Fibroblast of lung (primary cell): ENCODE data around the gene PYGO2.

ENCODE experiments used
- EZH2 ChIP-seq: IDR thresholded peaks from 2 replicates; pipeline ENCODE4 v1.5.1; 2012; ENCODE audit warnings: low read length, control low read depth, mild to moderate bottlenecking; ENCODE audit errors: missing control alignments
- TF ChIP-seq, protein P1 (sequence below), 2 donors: IDR thresholded peaks in 1 of 2; conservative IDR thresholded peaks in 1 of 2; 1 replicate in 1 of 2; 2 replicates in 1 of 2; pipeline ENCODE4 v1.5.1; 2011 to 2012; ENCODE audit warnings: low read length in 2 of 2, control low read depth in 1 of 2, inconsistent platforms in 1 of 2, low read depth in 1 of 2, mild to moderate bottlenecking in 1 of 2

DNA sequence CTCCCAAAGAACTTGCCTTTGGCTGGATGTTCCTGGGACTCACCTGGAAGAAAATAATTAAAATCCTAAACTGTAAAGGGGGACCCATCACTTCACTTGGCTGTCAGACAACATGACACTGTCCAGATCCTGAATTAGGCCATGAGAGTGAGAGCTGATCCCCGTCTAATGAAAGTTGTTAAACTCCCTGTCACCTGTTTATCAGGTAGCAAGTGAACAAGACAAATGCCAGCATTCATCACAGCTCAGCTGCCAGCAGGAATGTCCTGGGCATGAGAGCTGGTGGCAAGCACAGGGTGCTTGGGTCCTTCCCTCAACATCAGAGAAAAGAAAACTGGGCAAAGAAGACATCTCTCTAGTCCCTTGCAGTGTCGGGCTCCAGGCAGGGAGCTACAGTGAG is 48.8 kb downstream of the PYGO2 start:
- TF ChIP-seq, protein P1, sequence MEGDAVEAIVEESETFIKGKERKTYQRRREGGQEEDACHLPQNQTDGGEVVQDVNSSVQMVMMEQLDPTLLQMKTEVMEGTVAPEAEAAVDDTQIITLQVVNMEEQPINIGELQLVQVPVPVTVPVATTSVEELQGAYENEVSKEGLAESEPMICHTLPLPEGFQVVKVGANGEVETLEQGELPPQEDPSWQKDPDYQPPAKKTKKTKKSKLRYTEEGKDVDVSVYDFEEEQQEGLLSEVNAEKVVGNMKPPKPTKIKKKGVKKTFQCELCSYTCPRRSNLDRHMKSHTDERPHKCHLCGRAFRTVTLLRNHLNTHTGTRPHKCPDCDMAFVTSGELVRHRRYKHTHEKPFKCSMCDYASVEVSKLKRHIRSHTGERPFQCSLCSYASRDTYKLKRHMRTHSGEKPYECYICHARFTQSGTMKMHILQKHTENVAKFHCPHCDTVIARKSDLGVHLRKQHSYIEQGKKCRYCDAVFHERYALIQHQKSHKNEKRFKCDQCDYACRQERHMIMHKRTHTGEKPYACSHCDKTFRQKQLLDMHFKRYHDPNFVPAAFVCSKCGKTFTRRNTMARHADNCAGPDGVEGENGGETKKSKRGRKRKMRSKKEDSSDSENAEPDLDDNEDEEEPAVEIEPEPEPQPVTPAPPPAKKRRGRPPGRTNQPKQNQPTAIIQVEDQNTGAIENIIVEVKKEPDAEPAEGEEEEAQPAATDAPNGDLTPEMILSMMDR (conservative IDR thresholded peaks at IDR 0.05 in 1 of 2, IDR thresholded peaks at IDR 0.05 in 1 of 2; ENCODE audit: low read depth in 1 of 2, low read length in 2 of 2): no peak
- TF ChIP-seq EZH2: no peak
